M059J (cell line): ENCODE measurements around the gene FHOD3. TPM values are rescaled to one million over a fixed set of nuclear protein-coding genes. Genes with fewer than 3 reads are reported as not detected.

Source experiments
- DNase-seq: peaks from one replicate; pipeline ENCODE4 v3.0.0-alpha.2; 2012; ENCODE audit warnings: low read depth
- total RNA-seq: library from RNA; depleted of rRNA; stranded (reverse); fragments of >200 nt; shearing (Covaris generic); gene quantifications from 2 replicates; pipeline ENCODE4 v1.2.3, GENCODE V29; 2014

Gene FHOD3
- total RNA-seq, 1 experiment from 2014 or later, result 13.1 TPM

- DNase-seq, result peak; percentile 74
Observed at GRCh38 chr18:36296650-36297416, 680 bp upstream of the FHOD3 start.

DNA sequence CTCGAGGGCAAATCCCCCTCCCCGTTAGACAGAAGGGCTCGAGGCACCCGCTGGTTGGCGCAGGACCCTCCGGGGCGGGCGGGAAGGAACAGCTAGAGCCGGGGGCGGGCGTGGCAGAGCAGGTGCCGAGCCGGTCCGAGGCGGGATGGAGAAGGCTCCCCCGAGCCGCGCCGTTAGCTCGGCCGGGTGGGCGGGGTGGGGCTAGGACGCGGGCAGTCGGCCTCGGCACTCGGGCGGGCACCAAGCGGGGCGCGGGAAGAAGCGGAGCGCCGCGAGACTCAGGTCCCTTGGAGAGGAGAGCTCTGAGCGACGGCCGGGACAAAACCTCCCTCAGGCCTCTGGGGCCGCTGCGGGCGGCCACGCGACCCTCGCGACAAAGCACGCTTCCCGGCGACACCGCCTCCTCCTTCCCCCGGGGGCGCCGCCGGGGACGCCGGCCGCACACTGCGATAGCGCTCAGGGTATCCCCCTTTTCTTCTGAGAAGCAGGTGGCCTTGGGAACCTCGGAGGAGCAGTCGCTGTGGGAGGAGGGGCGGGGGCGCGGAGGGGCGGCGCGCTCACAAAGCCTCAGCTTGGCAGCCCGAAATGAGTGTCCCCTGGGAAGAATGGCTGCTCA is 721 bp downstream of the FHOD3 start:
- DNase-seq, result peak; percentile 41

GRCh38 chr18:36299015-36299414 is 1.5 kb downstream of the FHOD3 start:
- no peak for DNase-seq

DNA sequence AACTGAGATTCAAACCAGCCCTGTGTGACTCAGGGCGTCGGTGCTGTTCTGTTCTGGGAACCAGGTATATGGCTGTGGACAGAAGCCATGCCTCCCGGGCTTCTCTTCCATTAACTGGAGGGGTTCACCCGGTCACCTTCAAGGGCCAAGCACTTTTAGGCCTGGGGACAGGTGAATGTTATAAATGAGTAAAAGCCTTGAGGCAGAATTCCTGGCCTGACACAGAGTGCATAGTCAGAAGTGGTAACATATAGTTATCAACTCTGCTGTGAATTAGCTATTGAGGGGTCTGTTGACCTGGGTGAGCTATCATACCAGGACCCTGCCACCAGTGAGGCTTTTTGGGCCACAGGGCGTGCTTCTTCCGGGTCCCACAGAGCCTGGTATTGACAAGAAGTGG is 2.7 kb downstream of the FHOD3 start:
- DNase-seq, result no peak

- no peak for DNase-seq
Observed at GRCh38 chr18:36301884-36302283, 4.4 kb downstream of the FHOD3 start.

- peak; percentile 48 for DNase-seq
Observed at GRCh38 chr18:36302676-36303075, 5.2 kb downstream of the FHOD3 start.

GRCh38 chr18:36303211-36303844 is 5.8 kb downstream of the FHOD3 start:
- no peak for DNase-seq

- DNase-seq, result no peak
Observed at GRCh38 chr18:36304723-36305122, 7.2 kb downstream of the FHOD3 start.

DNA sequence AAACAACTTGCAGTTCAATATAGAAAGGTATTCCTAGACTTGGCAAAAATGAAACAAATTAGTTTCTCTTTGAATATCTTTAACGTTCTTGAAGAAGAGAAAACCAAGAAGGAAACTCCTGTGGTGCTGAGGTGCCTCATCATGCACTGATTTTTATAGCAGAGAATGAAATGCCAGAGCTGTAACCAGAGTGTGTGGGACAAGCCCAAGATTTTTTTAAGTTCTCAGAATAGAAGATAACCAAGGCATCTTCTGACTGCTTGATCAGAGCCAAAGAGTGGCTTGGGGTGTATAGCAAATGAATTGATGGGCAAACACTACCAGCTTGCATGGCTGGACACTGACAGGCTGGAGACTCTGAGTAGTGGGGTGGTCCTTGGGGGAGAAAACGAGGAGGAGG is 7.9 kb downstream of the FHOD3 start:
- no peak for DNase-seq

GRCh38 chr18:36307513-36307912 is 10.0 kb downstream of the FHOD3 start:
- DNase-seq, result no peak

DNA sequence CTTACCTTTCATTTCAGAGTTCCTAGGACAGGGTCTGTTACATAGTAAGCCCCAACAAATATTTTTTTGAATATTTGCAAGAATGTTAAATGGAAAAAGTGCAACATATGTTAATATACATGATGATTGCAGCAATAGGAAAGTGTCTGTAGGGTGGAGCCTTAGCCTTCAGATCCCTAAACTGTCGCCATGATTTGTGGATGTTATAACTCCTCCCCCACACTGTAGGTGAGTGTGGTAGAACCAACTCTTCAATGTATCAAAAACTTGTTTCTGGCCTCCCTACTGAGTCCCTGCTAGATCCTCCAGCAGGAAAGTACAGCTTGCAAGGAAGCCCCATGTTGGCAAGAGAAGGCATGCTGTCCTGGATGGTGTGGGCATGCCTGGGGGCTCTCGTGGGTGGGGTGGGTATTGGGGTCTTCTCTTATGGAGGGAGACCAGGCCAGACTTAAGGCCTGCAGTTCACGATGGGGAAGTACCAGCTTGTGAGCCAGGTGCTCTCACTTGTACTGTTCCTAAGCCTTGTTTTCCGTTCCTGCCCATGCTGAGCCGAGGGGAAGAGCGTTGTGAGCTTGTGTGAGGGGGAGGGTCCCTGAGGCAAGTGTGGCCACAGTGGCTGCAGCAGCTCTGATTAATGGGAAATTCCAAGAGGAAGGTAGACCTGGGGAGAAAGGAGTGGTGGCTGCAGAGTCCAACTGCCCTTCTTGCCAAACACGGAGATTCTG is 11.4 kb downstream of the FHOD3 start:
- DNase-seq, result no peak

DNA sequence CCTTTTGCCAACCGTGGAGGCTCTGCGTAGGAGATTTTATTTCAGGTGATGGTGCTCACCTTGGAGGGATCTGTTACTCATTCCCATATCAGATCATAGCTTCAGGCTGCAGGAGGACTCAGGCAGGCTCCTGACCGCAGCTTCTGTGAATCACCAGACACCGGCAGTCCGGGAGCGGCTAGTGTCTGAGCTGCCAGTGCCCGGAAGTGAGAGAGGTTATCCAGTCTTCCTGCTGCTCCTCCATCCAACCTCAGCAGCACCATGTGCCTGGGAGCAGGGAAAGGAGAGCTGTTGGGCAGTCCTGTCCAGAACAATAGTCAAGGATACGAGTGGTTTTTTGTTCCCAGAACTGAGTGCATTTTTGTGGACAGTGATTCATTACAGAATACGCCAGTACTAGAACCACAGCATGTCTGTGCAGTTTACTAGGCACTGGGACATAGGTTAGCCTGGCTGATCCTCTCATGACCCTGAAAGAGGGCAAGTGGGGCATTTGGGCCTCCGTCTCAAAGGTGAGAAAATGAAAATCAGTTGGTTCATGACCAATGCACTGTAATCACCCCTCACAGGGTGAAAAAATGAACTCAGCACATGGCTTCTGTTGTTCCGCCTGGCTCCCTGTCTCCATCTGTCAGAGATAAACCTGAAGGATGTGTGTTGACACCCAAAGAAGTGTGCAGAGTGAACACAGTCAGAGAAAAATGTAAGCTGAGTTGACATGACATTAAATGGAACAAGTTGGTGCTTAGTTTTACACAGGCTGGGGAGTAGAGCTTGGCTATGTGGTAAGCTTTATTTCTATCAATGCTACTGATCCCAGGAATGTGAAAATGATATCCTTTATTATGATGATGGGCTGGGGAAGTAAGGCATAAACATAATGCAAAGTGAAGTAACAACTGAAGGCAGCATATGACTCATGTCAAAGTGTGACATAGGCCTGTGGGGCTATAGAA is 12.2 kb downstream of the FHOD3 start:
- DNase-seq, result peak; percentile 100

DNA sequence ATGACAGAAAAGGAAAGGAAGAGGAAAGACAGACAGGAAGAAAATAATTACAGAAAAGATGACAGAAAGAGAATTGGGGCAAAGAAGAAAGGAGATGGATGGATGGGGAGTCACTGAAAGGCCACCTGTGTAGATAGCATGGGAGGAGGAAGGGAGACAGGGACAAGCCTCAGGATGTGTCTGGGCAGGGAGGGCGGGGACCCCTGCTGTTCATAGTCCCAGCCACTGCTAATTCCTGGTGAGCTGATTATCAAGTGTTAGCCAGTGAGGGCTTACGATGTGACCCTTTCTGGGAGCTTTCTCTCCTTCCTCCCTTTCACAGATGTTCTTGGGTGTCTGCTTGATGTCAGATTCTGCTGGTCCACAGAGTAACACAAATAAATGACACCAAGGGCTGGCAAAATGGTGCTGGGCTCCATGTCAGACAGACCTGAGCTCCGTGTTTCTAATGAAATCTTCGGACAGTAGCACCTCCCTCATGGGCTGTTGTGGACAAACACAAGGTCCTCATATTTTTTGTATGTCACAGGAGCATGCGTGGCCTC is 13.6 kb downstream of the FHOD3 start:
- no peak for DNase-seq

- no peak for DNase-seq
Observed at GRCh38 chr18:36312806-36313395, 15.4 kb downstream of the FHOD3 start.

DNA sequence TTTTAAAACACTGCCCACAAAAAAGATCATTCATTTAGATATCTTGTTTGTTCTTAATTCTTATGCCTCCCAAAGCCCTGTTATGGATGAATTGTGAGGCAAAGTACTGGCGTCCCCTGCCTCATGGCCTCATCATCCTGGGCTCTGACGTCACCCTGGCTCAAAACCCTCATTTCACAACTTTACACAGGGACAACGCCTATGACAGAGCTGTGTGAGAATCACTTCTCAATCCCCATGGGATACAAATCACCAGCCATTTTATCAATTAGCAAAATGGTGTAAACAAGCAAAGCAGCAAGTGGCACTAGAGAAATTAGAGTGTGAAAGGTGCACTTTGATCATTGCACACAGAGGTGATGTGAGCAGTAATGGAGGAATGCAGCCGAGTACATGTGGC is 16.6 kb downstream of the FHOD3 start:
- DNase-seq, result no peak

DNA sequence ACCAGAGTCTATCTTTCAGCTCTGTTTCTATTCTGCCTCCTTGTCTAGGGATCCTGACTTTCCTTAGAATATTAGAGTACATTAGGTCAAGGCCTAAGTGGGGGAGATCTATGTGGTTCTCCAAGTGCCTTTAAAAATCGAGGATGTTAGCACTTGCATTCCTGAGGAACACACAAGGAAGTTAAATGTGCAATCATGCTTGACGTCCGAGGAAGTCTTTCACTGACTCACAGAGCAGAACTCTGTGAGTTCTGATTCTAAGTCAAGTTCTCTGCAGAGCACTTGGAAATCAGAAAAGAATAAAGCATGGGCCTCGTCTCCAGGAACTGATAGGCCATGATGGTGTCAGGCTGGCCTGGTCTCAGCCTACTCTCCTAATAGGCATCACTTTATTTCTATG is 17.2 kb downstream of the FHOD3 start:
- peak; percentile 93 for DNase-seq

GRCh38 chr18:36315736-36316135 is 18.2 kb downstream of the FHOD3 start:
- peak; percentile 93 for DNase-seq

- DNase-seq, result peak; percentile 51
Observed at GRCh38 chr18:36316246-36316645, 18.7 kb downstream of the FHOD3 start.

DNA sequence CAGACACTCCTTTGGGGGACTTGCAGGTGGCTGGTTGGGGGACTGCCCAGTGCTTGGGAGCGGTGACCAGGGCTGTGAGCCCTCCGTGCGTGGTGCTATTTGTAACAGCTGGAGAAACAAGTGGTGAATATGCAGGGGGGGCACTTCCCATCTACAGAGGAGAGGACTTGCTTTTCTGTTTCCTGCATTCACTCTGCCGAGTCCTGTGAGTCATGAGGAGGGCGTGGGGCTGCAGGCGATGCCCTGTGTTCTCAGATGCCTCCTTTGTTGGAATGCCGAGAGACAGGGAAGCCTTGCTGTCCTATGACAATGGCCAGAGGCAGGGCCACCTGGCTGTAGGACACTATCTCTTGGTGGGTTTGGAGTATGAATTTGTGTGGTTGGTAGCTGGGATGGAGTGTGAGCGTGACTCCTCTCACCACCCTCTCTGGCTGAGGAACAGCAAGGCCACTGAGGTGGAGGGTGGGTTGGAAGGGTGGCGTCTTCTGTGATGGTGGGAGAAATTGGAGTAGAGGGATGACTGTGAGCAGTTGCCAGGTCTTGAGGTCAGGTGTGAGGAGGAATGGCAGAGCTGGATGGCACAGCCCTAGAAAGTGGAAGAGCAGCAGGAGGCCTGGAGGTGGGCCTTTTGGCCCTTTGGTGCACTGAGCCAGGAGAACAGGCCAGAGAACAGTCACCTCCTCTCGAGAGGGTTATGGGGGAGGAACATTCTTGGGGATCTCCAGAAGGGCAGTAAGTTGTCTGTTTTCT is 24.3 kb downstream of the FHOD3 start:
- DNase-seq, result peak; percentile 80

- DNase-seq, result no peak
Observed at GRCh38 chr18:36322408-36322728, 24.9 kb downstream of the FHOD3 start.
